ENCODE measurements around the gene DDB1. TPM values are rescaled to one million over a fixed set of nuclear protein-coding genes. Genes with fewer than 3 reads are reported as not detected.

Gene DDB1
- total and polyA plus RNA-seq, 2 of the 4 experiments (the other 2 are of a cell fraction): 221 to 412 TPM

GRCh38 chr11:61338783-61339489 lies 6.0 kb upstream of the DDB1 start:
- no peak overlapping the region for H2AFZ ChIP-seq (replicated peaks; ENCODE audit: low read length, poor library complexity)
- peaks cover 5% of the 10 kb centered on the region for H3K4me1 ChIP-seq (ENCODE audit: control insufficient read depth, insufficient read depth, low read length)
- dilution Hi-C loops (cut with HindIII; ENCODE audit: low sequenced_read_pairs, unreplicated experiment): no loop called here
- H3K36me3 ChIP-seq (ENCODE audit: control insufficient read depth, insufficient read depth, low read length): peaks cover 14% of the 10 kb centered on the region
- no peak overlapping the region for H2BK5ac ChIP-seq (ENCODE audit: low read depth, low read length, poor library complexity, severe bottlenecking)
- no TSS peak for BruUV-seq (replicated peaks)
- H3K9me1 ChIP-seq (ENCODE audit: insufficient read depth, low read length): peaks cover 6% of the 10 kb centered on the region; the same call in 1 of the 2 replicates
- no peaks in the 10 kb centered on the region for H4K20me1 ChIP-seq (ENCODE audit: insufficient read depth, low read length)
- no peak for ATAC-seq (ENCODE audit: low read depth)
- no peak overlapping the region for H2AK5ac ChIP-seq (ENCODE audit: low read depth, low read length)
- no peak overlapping the region for H3K18ac ChIP-seq (ENCODE audit: low read depth, low read length)
- H3K14ac ChIP-seq (replicated peaks; ENCODE audit: low read depth, low read length): no peak overlapping the region
- H2BK15ac ChIP-seq (ENCODE audit: low read depth, low read length): no peak overlapping the region
- no peak overlapping the region for H3K4me2 ChIP-seq (ENCODE audit: low read depth, low read length)
- H3K4me3 ChIP-seq (ENCODE audit: insufficient read depth, low read depth, low read length): no peak overlapping the region
- no peak overlapping the region for H3K56ac ChIP-seq (ENCODE audit: extremely low read depth, insufficient read depth, low read length)
- no peak overlapping the region for H4K8ac ChIP-seq (ENCODE audit: low read depth in 2 of 2, low read length in 2 of 2)
- no peak for TF ChIP-seq NFE2L2 (IDR thresholded peaks at IDR 0.05; ENCODE audit: low read depth, low read length)
- TF ChIP-seq FOS (IDR thresholded peaks at IDR 0.05; ENCODE audit: low read depth, low read length): no peak
- no peak for TF ChIP-seq MAZ (IDR thresholded peaks at IDR 0.05; ENCODE audit: borderline replicate concordance, low read depth, low read length)
- no peak for TF ChIP-seq BHLHE40 (IDR thresholded peaks at IDR 0.05; ENCODE audit: low read depth, low read length)
- no peak for TF ChIP-seq MXI1 (IDR thresholded peaks at IDR 0.05; ENCODE audit: borderline replicate concordance, low read depth, low read length)
- no peak for TF ChIP-seq MAFK (IDR thresholded peaks at IDR 0.05; ENCODE audit: low read depth, low read length)
- TF ChIP-seq RCOR1 (IDR thresholded peaks at IDR 0.05; ENCODE audit: insufficient replicate concordance, low read length): no peak
- no peak for TF ChIP-seq SMC3 (IDR thresholded peaks at IDR 0.05; ENCODE audit: low read depth, low read length)
- no peak for TF ChIP-seq POLR2A (IDR thresholded peaks at IDR 0.05; ENCODE audit: low read depth, low read length)
- TF ChIP-seq CHD1 (IDR thresholded peaks at IDR 0.05; ENCODE audit: low read depth, low read length): no peak
- TF ChIP-seq, protein P1, sequence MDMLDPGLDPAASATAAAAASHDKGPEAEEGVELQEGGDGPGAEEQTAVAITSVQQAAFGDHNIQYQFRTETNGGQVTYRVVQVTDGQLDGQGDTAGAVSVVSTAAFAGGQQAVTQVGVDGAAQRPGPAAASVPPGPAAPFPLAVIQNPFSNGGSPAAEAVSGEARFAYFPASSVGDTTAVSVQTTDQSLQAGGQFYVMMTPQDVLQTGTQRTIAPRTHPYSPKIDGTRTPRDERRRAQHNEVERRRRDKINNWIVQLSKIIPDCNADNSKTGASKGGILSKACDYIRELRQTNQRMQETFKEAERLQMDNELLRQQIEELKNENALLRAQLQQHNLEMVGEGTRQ (IDR thresholded peaks at IDR 0.05; ENCODE audit: low read depth, low read length): no peak
- TF ChIP-seq RFX5 (IDR thresholded peaks at IDR 0.05; ENCODE audit: low read depth, low read length): no peak
- no peak for TF ChIP-seq CEBPB (IDR thresholded peaks at IDR 0.05; ENCODE audit: low read depth, low read length)
- no peak overlapping the region for H2BK20ac ChIP-seq (ENCODE audit: low read depth, low read length)
- in situ Hi-C loops (cut with MboI; ENCODE audit: low sequenced_read_pairs): loop anchor here (5.0 kb wide), 1 partner anchor 48 kb away; no protein-coding TSS in a partner anchor
- ChIA-PET POLR2A (ENCODE audit: unreplicated experiment) (no interaction called here), CTCF (interaction anchor here (1.6 kb wide), 1 partner anchor 47 kb away, joined by 5 read pairs; no protein-coding TSS in a partner anchor)
- no peak overlapping the region for H2BK120ac ChIP-seq (ENCODE audit: low read depth, low read length)
- no peak overlapping the region for H3K23ac ChIP-seq (ENCODE audit: low read depth, low read length)
- intact Hi-C loops (cut with micrococcal nuclease): loop anchor here (10.0 kb wide), 1 partner anchor 296 kb away; no protein-coding TSS in a partner anchor
- H4K5ac ChIP-seq (ENCODE audit: low read depth, low read length): no peak overlapping the region
- H2AK9ac ChIP-seq (replicated peaks; ENCODE audit: low read depth, low read length, poor library complexity): no peak overlapping the region
- H3K9ac ChIP-seq (ENCODE audit: low read depth, low read length): no peak overlapping the region
- no peak for DNase-seq
- peaks cover under 1 to 7% of the 10 kb centered on the region in 2 experiments for H3K79me1 ChIP-seq (ENCODE audit: low read depth in 1 of 2, low read length in 2 of 2)
- no peaks in the 10 kb centered on the region for H3K9me3 ChIP-seq (ENCODE audit: control insufficient read depth, insufficient read depth, low read length)
- no peak overlapping the region for H4K91ac ChIP-seq (ENCODE audit: insufficient read depth, low read depth, low read length)
- WGBS, 2 experiments (ENCODE audit: extremely low coverage in 2 of 2, insufficient read length in 1 of 2): 95% methylated on average over 11 of the region's 26 CpGs; no CpG with 5 or more reads in 1 of the 2 experiments
- H3K27me3 ChIP-seq (ENCODE audit: control insufficient read depth, insufficient read depth, low read length): no peaks in the 10 kb centered on the region
- no peak overlapping the region for H3K4ac ChIP-seq (ENCODE audit: low read depth, low read length)
- H3K27ac ChIP-seq (ENCODE audit: insufficient read depth, low read length): no peak overlapping the region
